K562 treated with DMSO at 1 percent for 24 hours (cell line): ENCODE data around the gene CHRNA3. TPM values are rescaled to one million over a fixed set of nuclear protein-coding genes. Genes with fewer than 3 reads are reported as not detected.

Experiments
- total RNA-seq: library from RNA; unstranded; fragments of 300-600 nt; gene quantifications from 2 replicates; pipeline ENCODE4 v1.2.3, GENCODE V29; 2022; ENCODE audit warnings: low read depth; ENCODE audit not compliant: insufficient read depth

CHRNA3 gene
- 0.23 TPM in 1 of 2 replicates, not detected in the other for total RNA-seq

DNA sequence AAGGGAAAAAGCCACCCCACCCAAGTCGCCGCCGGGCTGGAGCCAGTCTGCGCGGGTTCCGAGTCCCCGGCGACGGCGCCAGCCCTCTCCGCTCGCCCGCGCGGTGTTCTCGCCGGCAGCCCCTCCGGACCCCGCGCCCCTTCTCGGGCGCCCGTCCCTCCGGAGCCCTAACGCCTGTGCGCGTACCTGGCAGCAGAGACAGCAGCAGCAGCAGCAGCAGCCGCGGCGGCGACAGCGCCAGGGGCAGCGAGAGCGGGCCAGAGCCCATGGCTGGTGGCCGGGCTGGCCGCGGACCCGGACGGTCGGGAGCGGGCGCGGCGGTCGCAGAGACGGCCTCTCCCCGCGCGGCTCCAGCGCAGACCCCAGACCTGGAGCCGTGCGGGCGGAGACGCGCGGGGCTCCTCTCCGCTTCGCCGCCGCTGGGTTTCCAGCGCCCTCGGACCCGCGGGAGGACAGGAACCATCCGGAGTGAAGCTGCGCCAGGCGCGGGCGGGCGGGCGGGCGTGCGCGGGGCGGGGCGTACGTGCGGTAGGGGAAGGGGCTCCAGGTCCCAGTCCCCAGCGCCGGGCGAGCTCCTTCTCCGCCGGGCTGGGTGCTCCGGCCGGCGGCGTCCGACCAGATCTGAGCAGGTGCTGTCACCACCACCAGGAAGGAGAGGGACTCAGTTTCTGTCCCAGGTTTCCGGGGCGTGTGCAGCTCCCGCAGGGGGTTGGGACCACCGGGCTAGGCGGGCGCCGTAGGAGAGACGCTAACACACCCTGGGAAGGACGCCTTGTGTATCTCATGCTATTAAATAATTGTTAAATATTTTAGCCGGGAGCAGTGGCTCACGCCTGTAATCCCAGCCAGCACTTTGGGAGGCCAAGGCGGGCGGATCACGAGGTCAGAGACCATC, at the start of gene CHRNA3:
Gene CHRNA3, minus strand, starts transcription at position 470 of the 895 bp plus-strand sequence. Its CDS starts 202 bp downstream, at position 268.

GRCh38 chr15:78641102-78641748, 20.4 kb upstream of the CHRNA3 start, which contains the start of gene CHRNB4:
TSS of gene CHRNB4 (minus strand) at chr15:78641210. CDS start at chr15:78641133, 77 bp downstream.

GRCh38 chr15:78565097-78565950, 55.5 kb downstream of the CHRNA3 start, which contains the start of gene CHRNA5:
TSS of gene CHRNA5 (plus strand) at chr15:78565520. CDS start at chr15:78565720, 200 bp downstream.

Other genes starting within 250 kb of the CHRNA3 start
- 12.7 and 24.7 TPM in 2 replicates for gene IREB2, start 182.8 kb downstream of the CHRNA3 start, total RNA-seq
- gene HYKK, start 113.4 kb downstream of the CHRNA3 start, total RNA-seq = 3.3 and 8.2 TPM in 2 replicates
- 366 and 426 TPM in 2 replicates for gene PSMA4, start 80.6 kb downstream of the CHRNA3 start, total RNA-seq
- gene CHRNA5, start 55.5 kb downstream of the CHRNA3 start, total RNA-seq = 2.6 and 10.9 TPM in 2 replicates
- 0.25 TPM in 1 of 2 replicates, not detected in the other for gene CHRNB4, start 20.2 kb upstream of the CHRNA3 start, total RNA-seq
- 0.10 and 0.24 TPM in 2 replicates for gene ADAMTS7, start 190.5 kb upstream of the CHRNA3 start, total RNA-seq